Measurements from ENCODE around the gene USP10. TPM values are rescaled to one million over a fixed set of nuclear protein-coding genes. Genes with fewer than 3 reads are reported as not detected.
A peak's percentile ranks its signal among the peaks of the same experiment; 100 is the strongest.

The USP10 gene
- total RNA-seq, 6 experiments from 2014 or later = 41.5 to 53.2 (median 44.6) TPM

GRCh38 chr16:84714028-84714427 lies 14.2 kb downstream of the USP10 start:
- no peaks in the 10 kb centered on the region for H3K9me3 ChIP-seq
- DNase-seq (peak in 1 of 3 donors; percentile 35), ATAC-seq (peak in 3 of 4 donors; percentile 7 to 32 (median 22))
- no peaks in the 10 kb centered on the region for H3K27me3 ChIP-seq
- peaks cover 0 to 17% (median 6%) of the 10 kb centered on the region in 4 donors for H3K4me1 ChIP-seq
- no peaks in the 10 kb centered on the region for H3K36me3 ChIP-seq
- no peak overlapping the region for H3K4me3 ChIP-seq
- 72% methylated on average over 6 of the region's 6 CpGs for WGBS (ENCODE audit: insufficient coverage, low coverage, low lambda C conversion rate, missing lambda C conversion rate)
- intact Hi-C loops (cut with DNase I) = no loop called here
- H3K27ac ChIP-seq = no peak overlapping the region
- no peak for TF ChIP-seq CTCF (IDR thresholded peaks at IDR 0.05)
- TF ChIP-seq POLR2A (IDR thresholded peaks at IDR 0.05) = no peak

GRCh38 chr16:84715424-84715823 lies 15.6 kb downstream of the USP10 start:
- no peaks in the 10 kb centered on the region for H3K27me3 ChIP-seq
- no peaks in the 10 kb centered on the region for H3K9me3 ChIP-seq
- WGBS (ENCODE audit: insufficient coverage, low coverage, low lambda C conversion rate, missing lambda C conversion rate) = 83% methylated on average over 2 of the region's 3 CpGs
- H3K4me3 ChIP-seq = no peak overlapping the region
- no peak for ATAC-seq
- TF ChIP-seq CTCF (IDR thresholded peaks at IDR 0.05) = no peak
- TF ChIP-seq POLR2A (IDR thresholded peaks at IDR 0.05) = no peak
- DNase-seq = no peak
- no peak overlapping the region for H3K27ac ChIP-seq
- intact Hi-C loops (cut with DNase I) = no loop called here
- H3K36me3 ChIP-seq = no peaks in the 10 kb centered on the region
- H3K4me1 ChIP-seq = peaks cover 0 to 17% (median 6%) of the 10 kb centered on the region in 4 donors

- WGBS (ENCODE audit: insufficient coverage, low coverage, low lambda C conversion rate, missing lambda C conversion rate) = 85% methylated on average over 4 of the region's 7 CpGs
- peak in 1 of 3 donors; percentile 29 for DNase-seq
- TF ChIP-seq POLR2A (IDR thresholded peaks at IDR 0.05) (no peak), CTCF (IDR thresholded peaks at IDR 0.05) (no peak)
- intact Hi-C loops (cut with DNase I) = no loop called here
- Histone ChIP-seq H3K4me3 (no peak overlapping the region), H3K27ac (no peak overlapping the region), H3K27me3 (no peaks in the 10 kb centered on the region), H3K9me3 (no peaks in the 10 kb centered on the region), H3K36me3 (no peaks in the 10 kb centered on the region), H3K4me1 (peaks cover 0 to 17% (median 6%) of the 10 kb centered on the region in 4 donors)
- no peak for ATAC-seq
Measured at GRCh38 chr16:84715854-84716253, 16.1 kb downstream of the USP10 start.

GRCh38 chr16:84716740-84717139 lies 16.9 kb downstream of the USP10 start:
- no peak for TF ChIP-seq POLR2A (IDR thresholded peaks at IDR 0.05)
- Histone ChIP-seq H3K4me3 (no peak overlapping the region), H3K9me3 (no peaks in the 10 kb centered on the region), H3K27ac (no peak overlapping the region), H3K4me1 (peaks cover 0 to 17% (median 6%) of the 10 kb centered on the region in 4 donors), H3K27me3 (no peaks in the 10 kb centered on the region), H3K36me3 (no peaks in the 10 kb centered on the region)
- DNase-seq = peak in 1 of 3 donors; percentile 31
- no peak for ATAC-seq
- WGBS (ENCODE audit: insufficient coverage, low coverage, low lambda C conversion rate, missing lambda C conversion rate) = 79% methylated on average over 6 of the region's 7 CpGs
- intact Hi-C loops (cut with DNase I) = no loop called here

- no peak for ATAC-seq
- Histone ChIP-seq H3K4me3 (no peak overlapping the region), H3K9me3 (no peaks in the 10 kb centered on the region), H3K27ac (no peak overlapping the region), H3K36me3 (no peaks in the 10 kb centered on the region), H3K4me1 (peaks cover 0 to 9% (median 2%) of the 10 kb centered on the region in 4 donors), H3K27me3 (no peaks in the 10 kb centered on the region)
- intact Hi-C loops (cut with DNase I) = no loop called here
- TF ChIP-seq CTCF (IDR thresholded peaks at IDR 0.05) = no peak
- no peak for TF ChIP-seq POLR2A (IDR thresholded peaks at IDR 0.05)
- no peak for DNase-seq
- 83% methylated on average over 2 of the region's 2 CpGs for WGBS (ENCODE audit: insufficient coverage, low coverage, low lambda C conversion rate, missing lambda C conversion rate)
Measured at GRCh38 chr16:84717484-84717883, 17.7 kb downstream of the USP10 start.
